ENCODE data around the gene GRB7.

GRCh38 chr17:39716073-39716818 lies 21.5 kb upstream of the GRB7 start:
- no peak for TF ChIP-seq CTCF (IDR thresholded peaks at IDR 0.05; ENCODE audit: insufficient read depth, low read length, poor library complexity, severe bottlenecking)
- TF ChIP-seq EZH2phosphoT487 (conservative IDR thresholded peaks at IDR 0.05; ENCODE audit: low read length), result no peak
